Endothelial cell of umbilical vein (primary cell): Measurements from ENCODE around the gene ATP4A.

Source experiments
- EZH2 ChIP-seq: IDR thresholded peaks from 2 replicates; pipeline ENCODE4 v1.6.1; 2012; ENCODE audit warnings: borderline replicate concordance, low read depth, mild to moderate bottlenecking, moderate library complexity, low read length, inconsistent platforms; ENCODE audit not compliant: severe bottlenecking
- TF ChIP-seq, protein P1 (sequence below): IDR thresholded peaks from 2 replicates; pipeline ENCODE4 v1.6.1; 2011; ENCODE audit not compliant: insufficient read depth, insufficient read length

DNA sequence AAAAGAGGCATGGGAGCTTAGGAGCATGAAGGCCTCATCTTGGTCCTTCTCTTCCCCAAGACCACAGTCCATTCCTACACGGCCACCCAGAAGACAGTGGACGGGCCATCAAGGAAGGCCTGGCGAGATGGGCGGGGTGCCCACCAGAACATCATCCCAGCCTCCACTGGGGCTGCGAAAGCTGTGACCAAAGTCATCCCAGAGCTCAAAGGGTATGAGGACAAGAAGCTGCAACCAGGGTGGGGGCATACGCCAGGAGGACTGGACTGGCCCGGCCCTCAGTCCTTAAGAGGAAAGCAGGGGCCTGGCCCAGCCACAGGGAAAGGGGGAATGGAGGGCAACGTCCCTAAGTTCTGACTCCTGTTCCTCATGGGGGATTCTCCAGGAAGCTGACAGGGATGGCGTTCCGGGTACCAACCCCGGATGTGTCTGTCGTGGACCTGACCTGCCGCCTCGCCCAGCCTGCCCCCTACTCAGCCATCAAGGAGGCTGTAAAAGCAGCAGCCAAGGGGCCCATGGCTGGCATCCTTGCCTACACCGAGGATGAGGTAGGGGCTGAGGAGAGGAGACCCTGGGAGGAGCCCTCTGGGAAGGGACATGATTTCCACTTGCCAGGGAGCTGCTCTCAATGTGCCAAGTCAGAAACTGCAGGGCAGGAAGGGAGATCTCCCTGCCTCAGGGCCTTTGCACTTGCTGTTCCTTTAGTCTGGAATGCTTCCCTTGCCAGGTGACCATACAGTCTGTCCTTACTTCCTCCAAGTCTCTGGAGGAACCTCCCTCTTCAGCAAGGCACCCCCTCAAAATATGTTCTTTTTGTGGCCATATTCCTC lies 20.0 kb downstream of the ATP4A start:
- TF ChIP-seq, protein P1, sequence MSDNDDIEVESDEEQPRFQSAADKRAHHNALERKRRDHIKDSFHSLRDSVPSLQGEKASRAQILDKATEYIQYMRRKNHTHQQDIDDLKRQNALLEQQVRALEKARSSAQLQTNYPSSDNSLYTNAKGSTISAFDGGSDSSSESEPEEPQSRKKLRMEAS = no peak
- no peak for TF ChIP-seq EZH2
